K562 (cell line): ENCODE results near the gene SELENOI. TPM values are rescaled to one million over a fixed set of nuclear protein-coding genes. Genes with fewer than 3 reads are reported as not detected.

ENCODE experiments used
- ATAC-seq: fragments of 200-7000 bp; cut with Tn5 transposase; 3 replicates; pipeline ENCODE4 v1.9.1; 2020; ENCODE audit warnings: moderate library complexity
- BruUV-seq: library from RNA; stranded (reverse); fragments of 400-500 nt; replicated peaks from 2 replicates; lab custom pipeline; 2021; lab: Mats Ljungman, UMichigan
- CTCF ChIA-PET: fragments of 300-600 bp; formaldehyde crosslinking; extraction: SDS; loops from one replicate; lab custom pipeline; 2021; ENCODE audit warnings: low intra/inter-chr PET ratio; lab: Yijun Ruan, JAX
- POLR2A ChIA-PET: fragments of 300-600, 350-650 bp; sonication (Branson Sonifier 250); formaldehyde crosslinking; extraction: SDS; loops from one replicate; lab custom pipeline; 2021; ENCODE audit warnings: antibody characterized with exemption, inconsistent platforms; lab: Yijun Ruan, JAX
- DNase-seq, 4 experiments: peaks; one replicate each; pipeline versions ENCODE4 v3.0.0 to v3.0.0-alpha.2; 2011 to 2018; ENCODE audit warnings: low spot score in 3 of 4, mixed read lengths in 3 of 4; ENCODE audit errors: extremely low read depth in 1 of 4
- FAIRE-seq: peaks from 2 replicates; lab custom pipeline; 2011; peaks lifted over from hg19 to GRCh38; lab: Jason Lieb, UNC
- H2AFZ ChIP-seq: 2 replicates; pipeline ENCODE4 v1.6.0; 2011; ENCODE audit warnings: low read depth, low read length, control low read depth, inconsistent platforms
- H3K27ac ChIP-seq: fragments of 200-600 bp; 3 replicates; pipeline ENCODE4 v1.8.0; 2011; ENCODE audit warnings: low read depth, mild to moderate bottlenecking, control low read depth, inconsistent platforms, low read length, moderate library complexity, mixed read lengths; ENCODE audit errors: extremely low read depth
- H3K27me3 ChIP-seq, 2 experiments: fragments of 300-600 bp in 1 of 2; 2 replicates in 1 of 2; 3 replicates in 1 of 2; pipeline versions ENCODE4 v1.6.0 to v1.8.0; 2011; ENCODE audit warnings: inconsistent platforms in 2 of 2, low read length in 2 of 2, mild to moderate bottlenecking in 1 of 2, mixed read lengths in 1 of 2, moderate library complexity in 1 of 2; ENCODE audit not compliant: control insufficient read depth in 2 of 2, insufficient read depth in 2 of 2
- H3K36me3 ChIP-seq: fragments of 300-600 bp; 3 replicates; pipeline ENCODE4 v1.8.0; 2011; ENCODE audit warnings: mild to moderate bottlenecking, low read length, inconsistent platforms; ENCODE audit not compliant: control insufficient read depth, insufficient read depth
- H3K4me1 ChIP-seq, 2 experiments: fragments of 200-600 bp in 1 of 2; replicated peaks in 1 of 2; 2 replicates in 1 of 2; 3 replicates in 1 of 2; pipeline versions ENCODE4 v1.5.1 to v1.8.0; 2011; ENCODE audit warnings: inconsistent platforms in 2 of 2, low read length in 2 of 2, mild to moderate bottlenecking in 1 of 2, mixed read lengths in 1 of 2, moderate library complexity in 1 of 2; ENCODE audit not compliant: control insufficient read depth in 2 of 2, insufficient read depth in 2 of 2
- H3K4me2 ChIP-seq: 2 replicates; pipeline ENCODE4 v1.6.1; 2011; ENCODE audit warnings: low read length, control low read depth, inconsistent platforms, mixed read lengths; ENCODE audit not compliant: insufficient read depth
- H3K4me3 ChIP-seq: fragments of 200-600 bp; sonication (generic), shearing (Covaris generic); 2 replicates; pipeline ENCODE4 v1.5.1; 2016; ENCODE audit warnings: control low read depth, inconsistent platforms
- H3K79me2 ChIP-seq: fragments of 200-600 bp; 3 replicates; pipeline ENCODE4 v1.8.0; 2011; ENCODE audit warnings: low read length, inconsistent platforms; ENCODE audit not compliant: control insufficient read depth, insufficient read depth
- H3K9ac ChIP-seq, 2 experiments: 2 replicates each; pipeline versions ENCODE4 v1.6.0 to v1.6.1; 2011; ENCODE audit warnings: low read depth in 2 of 2, low read length in 2 of 2, control low read depth in 1 of 2, inconsistent platforms in 1 of 2, mild to moderate bottlenecking in 1 of 2, mixed read lengths in 1 of 2; ENCODE audit not compliant: insufficient read depth in 1 of 2
- H3K9me1 ChIP-seq: one replicate; pipeline ENCODE4 v1.6.0; 2011; ENCODE audit warnings: inconsistent platforms, mild to moderate bottlenecking, low read length, moderate library complexity; ENCODE audit not compliant: control insufficient read depth, insufficient read depth
- H3K9me3 ChIP-seq: replicated peaks from 2 replicates; pipeline ENCODE4 v1.5.1; 2011; ENCODE audit warnings: low read depth, low read length, inconsistent platforms; ENCODE audit not compliant: control insufficient read depth, insufficient read depth
- H4K20me1 ChIP-seq: replicated peaks from 2 replicates; pipeline ENCODE4 v1.6.1; 2011; ENCODE audit warnings: low read length, inconsistent platforms, mixed read lengths; ENCODE audit not compliant: control insufficient read depth, insufficient read depth
- ARID1B ChIP-seq: fragments of 450-650 bp; IDR thresholded peaks from 2 replicates; pipeline ENCODE4 v1.6.1; 2016; ENCODE audit warnings: antibody characterized with exemption, mild to moderate bottlenecking, inconsistent platforms
- CBFA2T2 ChIP-seq: fragments of 450-650 bp; conservative IDR thresholded peaks from 2 replicates; pipeline ENCODE4 v1.6.1; 2017; ENCODE audit warnings: mild to moderate bottlenecking
- CBFA2T3 ChIP-seq: fragments of 450-650 bp; IDR thresholded peaks from 2 replicates; pipeline ENCODE4 v1.6.1; 2017
- ETV1 ChIP-seq: fragments of 450-650 bp; conservative IDR thresholded peaks from 2 replicates; pipeline ENCODE4 v1.6.1; 2016; ENCODE audit warnings: missing genetic modification characterization, control low read depth, low read depth, missing compliant biosample characterization
- ETV6 ChIP-seq, 3 experiments: fragments of 150-350 bp in 1 of 3; sonication (generic) in 1 of 3; formaldehyde crosslinking in 1 of 3; IDR thresholded peaks; 2 replicates each; pipeline versions ENCODE4 v1.6.1 to v1.8.0; 2014 to 2022; ENCODE audit warnings: borderline replicate concordance in 2 of 3, low read depth in 2 of 3, antibody characterized with exemption in 1 of 3, low read length in 1 of 3, mild to moderate bottlenecking in 1 of 3, missing genetic modification reagents in 1 of 3
- LCOR ChIP-seq: sonication (generic); formaldehyde crosslinking; IDR thresholded peaks from 2 replicates; pipeline ENCODE4 v1.8.0; 2022; ENCODE audit warnings: mild to moderate bottlenecking, missing genetic modification reagents
- MAFG ChIP-seq: fragments of 450-650 bp; conservative IDR thresholded peaks from 2 replicates; pipeline ENCODE4 v1.6.1; 2016; ENCODE audit warnings: missing genetic modification characterization, missing compliant biosample characterization
- NFE2 ChIP-seq: IDR thresholded peaks from 2 replicates; pipeline ENCODE4 v1.6.1; 2014; ENCODE audit warnings: antibody characterized with exemption, low read depth
- PPARD ChIP-seq: fragments of 250-450 bp; sonication (Bioruptor Pico); IDR thresholded peaks from 2 replicates; pipeline ENCODE4 v1.8.0; 2022; ENCODE audit warnings: inconsistent platforms, mild to moderate bottlenecking, moderate library complexity
- SMARCA4 ChIP-seq: fragments of 450-650 bp; IDR thresholded peaks from 2 replicates; pipeline ENCODE4 v1.6.1; 2016
- SOX6 ChIP-seq: fragments of 450-650 bp; IDR thresholded peaks from 2 replicates; pipeline ENCODE4 v1.6.1; 2014; ENCODE audit warnings: mild to moderate bottlenecking
- SPI1 ChIP-seq: IDR thresholded peaks from 2 replicates; pipeline ENCODE4 v1.6.1; 2011; ENCODE audit warnings: low read depth, low read length, control low read depth, borderline replicate concordance
- TCF3 ChIP-seq: sonication (generic); formaldehyde crosslinking; IDR thresholded peaks from 2 replicates; pipeline ENCODE4 v1.4.0; 2020; ENCODE audit warnings: mild to moderate bottlenecking, missing genetic modification reagents
- TEAD4 ChIP-seq, 2 experiments: sonication (generic) in 1 of 2; formaldehyde crosslinking in 1 of 2; IDR thresholded peaks; 2 replicates each; pipeline versions ENCODE4 v1.6.1 to v1.8.0; 2012 to 2022; ENCODE audit warnings: borderline replicate concordance in 1 of 2, inconsistent platforms in 1 of 2, low read length in 1 of 2, mild to moderate bottlenecking in 1 of 2, missing genetic modification reagents in 1 of 2
- TOE1 ChIP-seq, 2 experiments: fragments of 450-650 bp in 1 of 2; sonication (generic) in 1 of 2; formaldehyde crosslinking in 1 of 2; IDR thresholded peaks; 2 replicates each; pipeline versions ENCODE4 v1.7.1 to v1.8.0; 2016 to 2022; ENCODE audit warnings: borderline replicate concordance in 2 of 2, mild to moderate bottlenecking in 2 of 2, antibody characterized with exemption in 1 of 2, inconsistent platforms in 1 of 2, low read depth in 1 of 2, missing genetic modification reagents in 1 of 2, moderate library complexity in 1 of 2
- TRIM24 ChIP-seq, 2 experiments: fragments of 450-650 bp; IDR thresholded peaks; 2 replicates each; pipeline ENCODE4 v1.6.1; 2016
- ZEB2 ChIP-seq: fragments of 450-650 bp; IDR thresholded peaks from 2 replicates; pipeline ENCODE4 v1.6.1; 2016
- ZKSCAN8 ChIP-seq: fragments of 200-800 bp; sonication (Bioruptor generic); IDR thresholded peaks from 2 replicates; pipeline ENCODE4 v1.6.1; 2016; ENCODE audit warnings: missing genetic modification characterization, missing compliant biosample characterization
- ZNF175 ChIP-seq: fragments of 200-800 bp; sonication (Bioruptor generic); IDR thresholded peaks from 2 replicates; pipeline ENCODE4 v1.6.1; 2016; ENCODE audit warnings: low read depth, mild to moderate bottlenecking, missing genetic modification characterization, missing compliant biosample characterization
- WGBS: fragments of 100-300 bp; shearing (Covaris generic); methylation state at CpG from one replicate; pipeline ENCODE4 v1.1.6; 2016; ENCODE audit warnings: low coverage, mixed read lengths; ENCODE audit not compliant: insufficient coverage; ENCODE audit errors: missing lambda C conversion rate; 5-methylcytosine and 5-hydroxymethylcytosine counted together
- in situ Hi-C: fragments of 300-500 bp; cut with MboI; formaldehyde crosslinking; loops from 4 replicates; pipeline ENCODE4 v1.15.0; 2018; ENCODE audit warnings: inconsistent platforms, mixed read lengths
- intact Hi-C: fragments of 100-400 bp; cut with micrococcal nuclease; formaldehyde crosslinking; loops from 2 replicates; pipeline ENCODE4 v1.14.2; 2022
- polyA plus RNA-seq, 8 experiments: library from polyadenylated mRNA; depleted of rRNA in 4 of 8; stranded (reverse) in 5 of 8; unstranded in 3 of 8; fragments of >200 nt; fragmentation: Nextera tagmentation in 2 of 8; fragmentation: Illumina TruSeq in 1 of 8; extraction: Ambion mirVana in 2 of 8; extraction: Trizol in 1 of 8; gene quantifications; 2 replicates each; pipeline versions ENCODE4 v1.2.1 to v1.2.3, GENCODE V29; 2011 to 2014; ENCODE audit warnings: inconsistent platforms in 1 of 8, missing spikeins in 1 of 8
- total RNA-seq, 7 experiments: library from RNA; depleted of rRNA in 6 of 7; stranded (reverse); fragments of >200 nt in 6 of 7; fragmentation: Illumina TruSeq in 2 of 7; extraction: Trizol in 2 of 7; gene quantifications; 2 replicates each; pipeline versions ENCODE4 v1.2.1 to v1.2.3, GENCODE V29; 2011 to 2021; ENCODE audit warnings: low replicate concordance in 1 of 7

The SELENOI gene
- total and polyA plus RNA-seq, 9 of the 15 experiments (the other 6 are each of a cell fraction or from before 2014, with no cell fraction given): 9.6 to 46.9 (median 24.4) TPM

GRCh38 chr2:26442707-26443106, 96.8 kb downstream of the SELENOI start:
- no peaks in the 10 kb centered on the region for H3K79me2 ChIP-seq
- no peaks in the 10 kb centered on the region for H4K20me1 ChIP-seq
- 11% methylated on average over 3 of the region's 3 CpGs for WGBS
- H3K9ac ChIP-seq: no peak overlapping the region
- TF ChIP-seq ZKSCAN8 (CRISPR knock-in tag) (no peak), ZNF175 (CRISPR knock-in tag) (no peak), SMARCA4 (peak; percentile 36; the same call in 1 of the 2 replicates), PPARD (CRISPR knock-in tag) (no peak), SPI1 (peak; percentile 73; the same call in 1 of the 2 replicates), CBFA2T2 (peak; percentile 50), NFE2 (peak; percentile 61; the same call in 1 of the 2 replicates), TOE1 (IDR thresholded peaks at IDR 0.05; ENCODE audit: borderline replicate concordance) (no peak), TOE1 (CRISPR knock-in tag; IDR thresholded peaks at IDR 0.05; ENCODE audit: borderline replicate concordance, low read depth) (no peak), ETV1 (tag) (no peak), ETV6 (IDR thresholded peaks at IDR 0.05; ENCODE audit: borderline replicate concordance in 1 of 2, low read depth in 2 of 2, low read length in 1 of 2) (0 out of 4 replicates have a peak, but pooled peaks of 1 of the 2 experiments have one; percentile 33), ETV6 (CRISPR knock-in tag; IDR thresholded peaks at IDR 0.05; ENCODE audit: borderline replicate concordance) (no peak), LCOR (CRISPR knock-in tag) (0 out of 2 replicates have a peak, but pooled peaks have one; percentile 14), ZEB2 (peak; percentile 63; the same call in 1 of the 2 replicates), TCF3 (CRISPR knock-in tag) (peak; percentile 55), MAFG (tag) (peak; percentile 57), TRIM24 (IDR thresholded peaks at IDR 0.05) (0 out of 4 replicates have a peak, but pooled peaks have one; percentile 21 to 24), TEAD4 (IDR thresholded peaks at IDR 0.05; ENCODE audit: low read length) (peak; percentile 20; the same call in 1 of the 2 replicates), TEAD4 (CRISPR knock-in tag; IDR thresholded peaks at IDR 0.05; ENCODE audit: borderline replicate concordance) (no peak), ARID1B (peak; percentile 59; the same call in 1 of the 2 replicates), CBFA2T3 (peak; percentile 54), SOX6 (0 out of 2 replicates have a peak, but pooled peaks have one; percentile 55)
- no peak overlapping the region for H3K4me3 ChIP-seq
- H3K27me3 ChIP-seq: no peaks in the 10 kb centered on the region
- H3K9me1 ChIP-seq: no peaks in the 10 kb centered on the region
- FAIRE-seq (no peak), ATAC-seq (no peak; the same call in 1 of the 3 replicates), DNase-seq (no peak)
- in situ Hi-C loops: no loop called here
- ChIA-PET CTCF (no interaction called here), POLR2A (interaction anchor here (0.6 to 3.0 kb wide), 5 partner anchors 9 to 775 kb away, joined by 3 to 16 read pairs (median 4); no protein-coding TSS in a partner anchor)
- H3K9me3 ChIP-seq: no peaks in the 10 kb centered on the region
- no TSS peak for BruUV-seq
- H3K4me1 ChIP-seq: peaks cover 2 to 6% of the 10 kb centered on the region in 2 experiments; a peak in 3 of 5 replicates
- H3K36me3 ChIP-seq: no peaks in the 10 kb centered on the region
- H3K27ac ChIP-seq: no peak overlapping the region
- peak overlapping the region; percentile 7; the same call in 1 of the 2 replicates for H2AFZ ChIP-seq
- intact Hi-C loops: no loop called here
- H3K4me2 ChIP-seq: no peak overlapping the region
